ENCODE data around the gene AP3B1. TPM values are rescaled to one million over a fixed set of nuclear protein-coding genes. Genes with fewer than 3 reads are reported as not detected.

The AP3B1 gene
- total RNA-seq, 3 donors from 2014 or later: 48.0 to 63.5 (median 48.2) TPM

DNA sequence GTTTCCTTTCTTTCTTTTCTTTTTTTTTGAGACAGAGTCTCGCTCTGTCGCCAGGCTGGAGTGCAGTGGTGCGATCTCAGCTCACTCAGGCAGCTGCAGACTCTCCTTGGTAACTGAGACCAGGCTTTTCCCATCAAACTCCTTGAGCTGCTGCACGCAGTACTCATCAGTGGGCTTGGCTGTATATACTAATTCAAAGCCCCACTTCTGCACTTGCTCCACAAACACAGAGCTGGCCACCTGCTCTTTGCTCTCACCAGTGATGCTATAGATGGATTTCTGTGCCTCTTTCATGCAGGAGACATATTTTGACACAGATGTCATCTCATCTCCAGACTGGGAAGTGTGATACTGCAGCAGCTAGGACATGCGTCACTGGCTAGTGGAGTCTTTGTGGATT lies 252.7 kb downstream of the AP3B1 start:
- Histone ChIP-seq H3K4me3 (no peak overlapping the region), H3K9me3 (no peaks in the 10 kb centered on the region), H3K4me1 (no peaks in the 10 kb centered on the region), H3K36me3 (no peaks in the 10 kb centered on the region), H3K27ac (no peak overlapping the region), H3K27me3 (no peaks in the 10 kb centered on the region)
- intact Hi-C loops (cut with DNase I; ENCODE audit: low total_unique reads): no loop called here
- DNase-seq (ENCODE audit: low spot score in 2 of 2): no peak
- no peak for TF ChIP-seq POLR2A (IDR thresholded peaks at IDR 0.05)

DNA sequence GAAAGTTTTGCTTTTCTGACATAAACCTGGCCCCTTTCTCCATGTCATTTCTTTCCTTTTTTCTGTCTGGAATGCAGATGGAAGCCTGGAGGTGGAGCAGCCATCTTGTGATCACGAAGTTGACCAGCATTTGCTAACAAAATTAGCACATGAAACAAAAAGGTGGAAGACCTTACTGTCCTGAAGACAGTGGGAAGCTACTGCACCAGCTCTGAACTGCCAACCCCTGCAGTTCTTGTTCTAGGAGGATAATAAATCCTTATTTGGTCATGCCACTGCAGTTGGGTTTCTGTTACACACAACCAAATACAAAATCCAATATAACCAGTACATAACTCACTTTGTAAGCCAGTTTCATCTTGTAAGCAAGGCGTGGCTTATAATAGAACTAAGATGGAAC lies 269.0 kb downstream of the AP3B1 start:
- no peaks in the 10 kb centered on the region for H3K27me3 ChIP-seq
- H3K4me1 ChIP-seq: no peaks in the 10 kb centered on the region
- H3K36me3 ChIP-seq: no peaks in the 10 kb centered on the region
- intact Hi-C loops (cut with DNase I; ENCODE audit: low total_unique reads): no loop called here
- H3K4me3 ChIP-seq: no peak overlapping the region
- DNase-seq (ENCODE audit: low spot score in 2 of 2): no peak
- H3K27ac ChIP-seq: no peak overlapping the region
- TF ChIP-seq POLR2AphosphoS5 (IDR thresholded peaks at IDR 0.05): no peak
- no peak for TF ChIP-seq POLR2A (IDR thresholded peaks at IDR 0.05)
- TF ChIP-seq, protein P1, sequence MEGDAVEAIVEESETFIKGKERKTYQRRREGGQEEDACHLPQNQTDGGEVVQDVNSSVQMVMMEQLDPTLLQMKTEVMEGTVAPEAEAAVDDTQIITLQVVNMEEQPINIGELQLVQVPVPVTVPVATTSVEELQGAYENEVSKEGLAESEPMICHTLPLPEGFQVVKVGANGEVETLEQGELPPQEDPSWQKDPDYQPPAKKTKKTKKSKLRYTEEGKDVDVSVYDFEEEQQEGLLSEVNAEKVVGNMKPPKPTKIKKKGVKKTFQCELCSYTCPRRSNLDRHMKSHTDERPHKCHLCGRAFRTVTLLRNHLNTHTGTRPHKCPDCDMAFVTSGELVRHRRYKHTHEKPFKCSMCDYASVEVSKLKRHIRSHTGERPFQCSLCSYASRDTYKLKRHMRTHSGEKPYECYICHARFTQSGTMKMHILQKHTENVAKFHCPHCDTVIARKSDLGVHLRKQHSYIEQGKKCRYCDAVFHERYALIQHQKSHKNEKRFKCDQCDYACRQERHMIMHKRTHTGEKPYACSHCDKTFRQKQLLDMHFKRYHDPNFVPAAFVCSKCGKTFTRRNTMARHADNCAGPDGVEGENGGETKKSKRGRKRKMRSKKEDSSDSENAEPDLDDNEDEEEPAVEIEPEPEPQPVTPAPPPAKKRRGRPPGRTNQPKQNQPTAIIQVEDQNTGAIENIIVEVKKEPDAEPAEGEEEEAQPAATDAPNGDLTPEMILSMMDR (IDR thresholded peaks at IDR 0.05): no peak
- H3K9me3 ChIP-seq: no peaks in the 10 kb centered on the region

DNA sequence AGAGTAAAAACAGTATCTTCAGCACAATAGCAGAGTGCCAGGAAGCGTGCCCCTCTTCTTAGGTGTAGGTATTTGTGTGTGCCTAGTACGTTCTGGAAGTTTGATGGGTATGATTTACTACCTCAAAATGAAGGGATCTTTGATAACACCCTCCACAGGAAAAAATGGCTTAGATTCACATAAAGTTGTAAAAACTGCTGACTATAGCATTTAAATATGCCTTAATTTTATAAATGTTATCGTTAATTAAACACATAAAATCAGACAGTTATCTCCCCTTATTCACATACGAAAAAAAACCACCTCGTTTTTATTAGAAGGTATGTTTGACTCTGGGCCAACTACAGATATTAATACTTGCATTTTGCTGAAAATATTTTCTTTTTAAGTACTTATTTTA lies 274.8 kb downstream of the AP3B1 start:
- Histone ChIP-seq H3K27ac (no peak overlapping the region), H3K9me3 (no peaks in the 10 kb centered on the region), H3K4me3 (no peak overlapping the region), H3K4me1 (no peaks in the 10 kb centered on the region), H3K36me3 (no peaks in the 10 kb centered on the region), H3K27me3 (no peaks in the 10 kb centered on the region)
- TF ChIP-seq POLR2AphosphoS5 (IDR thresholded peaks at IDR 0.05) (no peak), POLR2A (IDR thresholded peaks at IDR 0.05) (no peak)
- TF ChIP-seq, protein P1 (IDR thresholded peaks at IDR 0.05): no peak
- intact Hi-C loops (cut with DNase I; ENCODE audit: low total_unique reads): no loop called here
- DNase-seq (ENCODE audit: low spot score in 2 of 2): no peak

DNA sequence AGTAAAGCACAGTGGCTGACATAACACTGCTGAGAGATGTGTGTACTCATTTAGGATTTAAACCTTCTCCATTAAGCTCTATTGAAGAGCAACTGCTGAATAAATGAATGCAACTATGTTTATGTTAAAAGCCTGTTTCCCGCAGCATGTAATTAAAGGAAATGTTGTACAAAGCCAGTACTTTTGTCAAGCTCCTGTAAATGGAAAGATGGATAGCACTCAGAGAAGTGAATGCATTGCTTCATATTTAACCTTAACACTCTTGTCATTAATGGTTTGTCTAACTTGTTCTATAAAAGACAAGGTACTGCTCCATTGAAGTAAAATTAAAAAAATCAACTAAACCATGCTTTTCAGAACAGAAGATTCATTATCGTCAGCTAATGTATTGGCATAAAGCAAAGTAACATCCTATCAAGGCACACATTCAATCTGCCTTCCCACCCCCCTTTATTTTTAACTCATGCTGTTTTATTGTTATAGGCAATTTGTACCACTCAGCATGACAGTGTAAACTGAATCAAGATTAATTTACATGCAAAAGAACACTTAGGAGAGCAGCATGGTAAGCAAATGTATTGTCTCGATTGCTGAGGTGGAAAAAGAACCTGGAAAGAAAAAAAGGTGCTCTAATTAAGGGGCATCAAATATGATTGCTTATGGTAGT lies 277.5 kb downstream of the AP3B1 start:
- TF ChIP-seq, protein P1 (IDR thresholded peaks at IDR 0.05): no peak
- no peak for TF ChIP-seq POLR2A (IDR thresholded peaks at IDR 0.05)
- TF ChIP-seq POLR2AphosphoS5 (IDR thresholded peaks at IDR 0.05): no peak
- no peak for DNase-seq (ENCODE audit: low spot score in 2 of 2)
- no peaks in the 10 kb centered on the region for H3K9me3 ChIP-seq
- intact Hi-C loops (cut with DNase I; ENCODE audit: low total_unique reads): no loop called here
- no peak overlapping the region for H3K27ac ChIP-seq
- H3K4me3 ChIP-seq: no peak overlapping the region
- H3K36me3 ChIP-seq: no peaks in the 10 kb centered on the region
- H3K4me1 ChIP-seq: no peaks in the 10 kb centered on the region
- H3K27me3 ChIP-seq: no peaks in the 10 kb centered on the region

DNA sequence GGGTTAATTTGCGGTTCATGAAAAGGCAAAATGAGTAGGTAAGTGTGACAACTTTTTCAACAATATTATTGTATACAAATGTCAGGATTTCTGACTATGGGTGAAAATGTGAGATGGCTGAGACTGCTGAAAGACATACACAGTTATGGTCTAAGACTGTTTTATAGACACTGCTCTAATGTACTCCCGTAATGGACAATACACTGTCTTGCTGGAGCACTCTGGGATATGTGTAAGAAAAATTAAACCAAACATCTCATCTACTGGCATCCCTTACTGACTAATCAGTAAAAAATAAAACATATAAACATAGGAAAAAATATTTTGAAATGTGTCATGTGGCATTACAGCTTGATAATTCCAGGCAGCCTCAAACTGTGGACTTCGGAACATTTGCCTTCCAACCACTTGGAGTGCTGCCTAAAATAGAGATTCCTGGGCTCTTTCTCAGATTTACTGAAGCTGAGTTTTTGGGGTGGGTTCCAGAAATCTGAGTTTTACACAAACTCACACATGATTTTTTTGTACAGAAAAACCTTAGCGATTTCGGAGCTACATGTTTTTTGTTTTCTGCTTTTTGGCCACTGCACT lies 284.5 kb downstream of the AP3B1 start:
- Histone ChIP-seq H3K4me3 (no peak overlapping the region), H3K27ac (no peak overlapping the region), H3K4me1 (no peaks in the 10 kb centered on the region), H3K36me3 (no peaks in the 10 kb centered on the region), H3K27me3 (no peaks in the 10 kb centered on the region), H3K9me3 (no peaks in the 10 kb centered on the region)
- TF ChIP-seq POLR2AphosphoS5 (IDR thresholded peaks at IDR 0.05) (no peak), POLR2A (IDR thresholded peaks at IDR 0.05) (no peak)
- TF ChIP-seq, protein P1 (IDR thresholded peaks at IDR 0.05): no peak
- DNase-seq (ENCODE audit: low spot score in 2 of 2): no peak
- intact Hi-C loops (cut with DNase I; ENCODE audit: low total_unique reads): loop anchor here (5.0 kb wide), 1 partner anchor 318 kb away; no protein-coding TSS in a partner anchor
